ENCODE measurements around the gene FGD3. TPM values are rescaled to one million over a fixed set of nuclear protein-coding genes. Genes with fewer than 3 reads are reported as not detected.
A peak's percentile ranks its signal among the peaks of the same experiment; 100 is the strongest.

FGD3 gene
- total and polyA plus RNA-seq, 2 of the 8 experiments (the other 6 are each of a cell fraction or from before 2014, with no cell fraction given), result 1.4 to 1.9 TPM

DNA sequence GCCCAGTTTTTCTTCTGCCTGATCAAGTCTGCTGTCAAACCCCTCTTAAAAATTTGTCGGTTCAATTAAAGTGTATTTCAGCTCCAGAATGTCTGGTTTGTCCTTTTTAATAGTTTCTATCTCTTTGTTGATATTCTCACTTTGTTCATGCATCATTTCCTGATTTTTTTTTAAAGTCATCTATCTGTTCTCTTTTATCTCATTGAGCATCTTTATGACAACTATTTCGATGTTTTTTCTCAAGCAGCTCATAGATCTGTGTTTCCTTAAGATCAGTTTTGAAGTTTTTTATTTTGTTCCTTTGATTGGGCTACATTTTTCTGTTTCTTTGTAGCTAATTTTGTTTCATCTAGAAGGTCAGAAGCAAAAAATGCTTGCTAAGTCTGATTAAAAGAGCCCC, 53.7 kb downstream of the FGD3 start:
- Histone ChIP-seq H4K91ac (replicated peaks; ENCODE audit: insufficient read length, low read length) (no peak overlapping the region), H3K14ac (ENCODE audit: insufficient read length) (no peak overlapping the region), H2AK5ac (ENCODE audit: low read depth, low read length) (no peak overlapping the region), H3K36me3 (ENCODE audit: control insufficient read depth in 2 of 4, insufficient read depth in 4 of 4, low read length in 3 of 4) (no peaks in the 10 kb centered on the region), H3K18ac (ENCODE audit: extremely low read depth, low read length) (no peak overlapping the region), H2BK20ac (ENCODE audit: low read length) (no peak overlapping the region), H3K56ac (replicated peaks; ENCODE audit: insufficient read length, low read depth, low read length) (no peak overlapping the region), H3K23ac (ENCODE audit: insufficient read length) (no peak overlapping the region), H3K4ac (replicated peaks; ENCODE audit: insufficient read length, low read depth, low read length) (no peak overlapping the region), H4K20me1 (replicated peaks in 1 of 2; ENCODE audit: control insufficient read depth in 1 of 2, insufficient read depth in 2 of 2, low read length in 2 of 2) (no peaks in the 10 kb centered on the region), H3K4me2 (ENCODE audit: insufficient read depth in 1 of 2, low read depth in 2 of 2, low read length in 2 of 2) (no peak overlapping the region), H2AFZ (ENCODE audit: low read length) (no peak overlapping the region), H2BK12ac (ENCODE audit: low read depth, low read length) (no peak overlapping the region), H4K5ac (ENCODE audit: insufficient read length, low read depth, low read length) (no peak overlapping the region), H3K79me1 (ENCODE audit: low read depth, low read length) (no peaks in the 10 kb centered on the region), H2BK5ac (ENCODE audit: low read depth, low read length) (no peak overlapping the region), H2BK120ac (replicated peaks; ENCODE audit: low read depth, low read length) (no peak overlapping the region), H4K8ac (ENCODE audit: extremely low read depth, insufficient read depth, low read length) (no peak overlapping the region), H3K9me3 (ENCODE audit: insufficient read depth in 2 of 2, low read depth in 1 of 2, low read length in 1 of 2) (peaks cover 8 to 9% of the 10 kb centered on the region in 2 experiments; a peak in 3 of 4 replicates), H3K23me2 (ENCODE audit: low read depth, low read length) (no peaks in the 10 kb centered on the region; the same call in 1 of the 2 replicates), H3K9ac (replicated peaks in 1 of 4; ENCODE audit: extremely low read depth in 1 of 4, low read depth in 3 of 4, low read length in 3 of 4) (no peak overlapping the region), H3K79me2 (ENCODE audit: control insufficient read depth in 1 of 2, insufficient read depth in 2 of 2, low read length in 2 of 2) (no peaks in the 10 kb centered on the region), H3K27ac (ENCODE audit: low read depth, low read length) (no peak overlapping the region), H3K4me1 (replicated peaks in 1 of 4; ENCODE audit: control insufficient read depth in 3 of 4, insufficient read depth in 4 of 4, low read length in 3 of 4) (0 out of 7 replicates have a peak, but pooled peaks cover 0 to 3% (median under 1%) of the 10 kb centered on the region in 4 experiments), H3K4me3 (ENCODE audit: extremely low read depth in 1 of 4, insufficient read depth in 2 of 4, low read depth in 3 of 4, low read length in 4 of 4) (no peak overlapping the region), H2BK15ac (ENCODE audit: low read length) (no peak overlapping the region), H3K27me3 (replicated peaks in 1 of 4; ENCODE audit: control insufficient read depth in 3 of 4, extremely low read depth in 1 of 4, insufficient read depth in 3 of 4, low read length in 3 of 4) (no peaks in the 10 kb centered on the region)
- 90% methylated on average over 2 of the region's 2 CpGs; no CpG with 5 or more reads in 1 of the 2 experiments for WGBS, 2 experiments (ENCODE audit: extremely low coverage in 1 of 2, insufficient coverage in 1 of 2, insufficient read length in 1 of 2, insufficient replicate concordance in 2 of 2, low coverage in 1 of 2, low lambda C conversion rate in 2 of 2, missing lambda C conversion rate in 1 of 2)
- ChIA-PET CTCF (ENCODE audit: partially characterized antibody) (interaction anchor here (3.9 to 4.4 kb wide), 3 partner anchors 10 to 36 kb away, joined by 12 to 39 read pairs (median 18); no protein-coding TSS in a partner anchor), POLR2A (ENCODE audit: partially characterized antibody) (interaction anchor here (0.6 kb wide), 1 partner anchor 122 kb away, joined by 3 read pairs; no protein-coding TSS in a partner anchor)
- DNase-seq (ENCODE audit: low read depth in 1 of 2, low spot score in 2 of 2), result no peak
- TF ChIP-seq POU5F1 (IDR thresholded peaks at IDR 0.05; ENCODE audit: low read depth, low read length), result no peak
- no peak for TF ChIP-seq HDAC6 (IDR thresholded peaks at IDR 0.05; ENCODE audit: low read depth, low read length)
- TF ChIP-seq TCF12 (IDR thresholded peaks at IDR 0.05; ENCODE audit: low read depth, low read length), result no peak
- TF ChIP-seq ZNF274 (IDR thresholded peaks at IDR 0.05; ENCODE audit: borderline replicate concordance, extremely low read depth, low read length), result no peak
- TF ChIP-seq TAF7 (optimal IDR thresholded peaks at IDR 0.05; ENCODE audit: borderline replicate concordance, low read depth, low read length), result no peak
- TF ChIP-seq TBP (IDR thresholded peaks at IDR 0.05; ENCODE audit: low read depth, low read length), result no peak
- TF ChIP-seq KDM4A (IDR thresholded peaks at IDR 0.05; ENCODE audit: low read depth, low read length, severe bottlenecking), result no peak
- TF ChIP-seq GABPA (IDR thresholded peaks at IDR 0.05; ENCODE audit: borderline replicate concordance, insufficient read depth, low read length), result no peak
- TF ChIP-seq CTBP2 (IDR thresholded peaks at IDR 0.05; ENCODE audit: borderline replicate concordance, insufficient read depth, insufficient read length, low read length), result no peak
- FAIRE-seq, result peak; percentile 24

Data from H1 (cell line).